WI38 (cell line): ENCODE measurements around the gene MED22.
"Not testable (repeated sequence)": the region's sequence is repeated elsewhere in the genome, so short reads cannot be mapped to it uniquely, and the experiment has no call there.

Experiments
- H3K4me3 ChIP-seq: 2 replicates; pipeline ENCODE4 v1.5.1; 2011; ENCODE audit warnings: low read depth, mild to moderate bottlenecking, control low read depth, low read length
- CTCF ChIP-seq: IDR thresholded peaks from 2 replicates; pipeline ENCODE4 v1.5.1; 2012; ENCODE audit warnings: low read depth, mild to moderate bottlenecking, control low read depth, low read length

Gene MED22

GRCh38 chr9:133301253-133302230 is 46.4 kb downstream of the MED22 start:
- TF ChIP-seq CTCF, result no peak

GRCh38 chr9:133299996-133300395 is 47.9 kb downstream of the MED22 start:
- H3K4me3 ChIP-seq, result not testable (repeated sequence)

More at GRCh38 chr9:133301253-133302230, 46.4 kb downstream of the MED22 start:
- no peak overlapping the region for H3K4me3 ChIP-seq

DNA sequence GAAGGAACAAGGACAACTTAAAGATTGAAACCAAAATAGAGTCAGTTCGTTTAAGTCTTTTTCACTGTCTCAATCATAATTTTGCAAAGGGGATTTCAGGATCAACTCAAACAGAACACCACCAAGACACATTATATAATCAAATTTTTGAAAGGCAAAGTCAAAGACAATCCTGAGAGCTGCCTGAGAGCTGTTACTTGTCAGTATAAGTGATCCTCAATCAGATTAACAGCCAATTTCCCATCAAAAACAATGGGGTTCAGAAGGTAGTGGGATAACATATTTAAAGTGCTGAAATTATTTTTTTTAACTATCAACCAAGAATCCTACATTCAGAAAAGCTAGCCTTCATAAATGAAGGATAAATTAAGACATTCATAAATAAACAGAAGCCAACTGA is 53.7 kb downstream of the MED22 start:
- no peak overlapping the region for H3K4me3 ChIP-seq
- no peak for TF ChIP-seq CTCF

- TF ChIP-seq CTCF, result no peak
- no peak overlapping the region for H3K4me3 ChIP-seq
Measured at GRCh38 chr9:133290751-133291302, 57.1 kb downstream of the MED22 start.
